CD14-positive monocyte (primary cell): ENCODE data around the gene CFAP206. TPM values are rescaled to one million over a fixed set of nuclear protein-coding genes. Genes with fewer than 3 reads are reported as not detected.

Experiments
- DNase-seq, 3 donors: peaks; one replicate each; pipeline ENCODE4 v3.0.0-alpha.2; 2011 to 2022
- H2AFZ ChIP-seq: 2 replicates; pipeline ENCODE4 v1.6.0; 2012; ENCODE audit warnings: mild to moderate bottlenecking, low read depth, low read length, inconsistent platforms; ENCODE audit not compliant: insufficient read depth, poor library complexity, severe bottlenecking
- H3K27ac ChIP-seq, 2 donors: 1 replicate in 1 of 2; 2 replicates in 1 of 2; pipeline ENCODE4 v1.5.1; 2012 to 2013; ENCODE audit warnings: low read length in 2 of 2, control low read depth in 1 of 2, inconsistent platforms in 1 of 2, low read depth in 1 of 2, mild to moderate bottlenecking in 1 of 2
- H3K27me3 ChIP-seq, 2 donors: one replicate each; pipeline versions ENCODE4 v1.6.0 to v1.6.1; 2011 to 2013; ENCODE audit warnings: low read length in 2 of 2; ENCODE audit not compliant: control insufficient read depth in 2 of 2, insufficient read depth in 2 of 2
- H3K36me3 ChIP-seq, 2 donors: replicated peaks in 1 of 2; 1 replicate in 1 of 2; 2 replicates in 1 of 2; pipeline versions ENCODE4 v1.5.1 to v1.6.1; 2012 to 2013; ENCODE audit warnings: low read length in 2 of 2, control low read depth in 1 of 2, inconsistent platforms in 1 of 2, mild to moderate bottlenecking in 1 of 2; ENCODE audit not compliant: insufficient read depth in 2 of 2, control insufficient read depth in 1 of 2
- H3K4me1 ChIP-seq, 2 donors: 1 replicate in 1 of 2; 2 replicates in 1 of 2; pipeline versions ENCODE4 v1.5.1 to v1.6.1; 2012 to 2013; ENCODE audit warnings: low read length in 2 of 2, control low read depth in 1 of 2, inconsistent platforms in 1 of 2, mild to moderate bottlenecking in 1 of 2, moderate library complexity in 1 of 2; ENCODE audit not compliant: insufficient read depth in 2 of 2, control insufficient read depth in 1 of 2
- H3K4me2 ChIP-seq: replicated peaks from 2 replicates; pipeline ENCODE3; 2012; ENCODE audit warnings: low read length, moderate library complexity, mild to moderate bottlenecking; ENCODE audit not compliant: poor library complexity, severe bottlenecking; ENCODE audit errors: extremely low read depth
- H3K4me3 ChIP-seq, 3 experiments: fragments of 200-600 bp in 1 of 3; sonication (generic) in 1 of 3; replicated peaks in 1 of 3; 1 replicate in 2 of 3; 2 replicates in 1 of 3; pipeline ENCODE4 v1.5.1; 2011 to 2013; ENCODE audit warnings: low read length in 3 of 3, mild to moderate bottlenecking in 3 of 3, control low read depth in 2 of 3, low read depth in 2 of 3, inconsistent platforms in 1 of 3, moderate library complexity in 1 of 3
- H3K79me2 ChIP-seq: 2 replicates; pipeline ENCODE4 v1.6.0; 2012; ENCODE audit warnings: mild to moderate bottlenecking, control low read depth, inconsistent platforms, low read length, moderate library complexity; ENCODE audit not compliant: insufficient read depth
- H3K9ac ChIP-seq: 2 replicates; pipeline ENCODE4 v1.6.0; 2017; ENCODE audit warnings: low read length, mild to moderate bottlenecking; ENCODE audit not compliant: insufficient read depth, poor library complexity, severe bottlenecking
- H3K9me3 ChIP-seq, 2 donors: replicated peaks in 1 of 2; 1 replicate in 1 of 2; 2 replicates in 1 of 2; pipeline versions ENCODE4 v1.5.1 to v1.6.1; 2012 to 2013; ENCODE audit warnings: low read length in 2 of 2, control low read depth in 1 of 2; ENCODE audit not compliant: control insufficient read depth in 1 of 2, insufficient read depth in 1 of 2
- H4K20me1 ChIP-seq: 2 replicates; pipeline ENCODE4 v1.6.0; 2012; ENCODE audit warnings: mild to moderate bottlenecking, low read length, control low read depth, moderate library complexity; ENCODE audit not compliant: insufficient read depth
- H3K27ac Mint-ChIP-seq, 7 donors: one replicate each; pipeline ENCODE4 v1.8.0; 2020; ENCODE audit warnings: mild to moderate bottlenecking in 7 of 7, mixed read lengths in 7 of 7, moderate library complexity in 6 of 7, inconsistent platforms in 2 of 7
- H3K27me3 Mint-ChIP-seq, 3 donors: one replicate each; pipeline ENCODE4 v1.8.0; 2021 to 2022; ENCODE audit warnings: low read depth in 3 of 3, mild to moderate bottlenecking in 3 of 3, mixed read lengths in 3 of 3, moderate library complexity in 3 of 3, inconsistent platforms in 1 of 3
- H3K36me3 Mint-ChIP-seq, 2 donors: one replicate each; pipeline ENCODE4 v1.8.0; 2020; ENCODE audit warnings: mixed read lengths in 2 of 2, inconsistent platforms in 1 of 2, mild to moderate bottlenecking in 1 of 2
- H3K4me1 Mint-ChIP-seq: one replicate; pipeline ENCODE4 v1.8.0; 2020; ENCODE audit warnings: mild to moderate bottlenecking, mixed read lengths
- H3K4me3 Mint-ChIP-seq, 2 donors: one replicate each; pipeline ENCODE4 v1.8.0; 2020; ENCODE audit warnings: mild to moderate bottlenecking in 2 of 2, mixed read lengths in 2 of 2, moderate library complexity in 1 of 2
- H3K9me3 Mint-ChIP-seq, 7 donors: one replicate each; pipeline ENCODE4 v1.8.0; 2020 to 2022; ENCODE audit warnings: mixed read lengths in 7 of 7, mild to moderate bottlenecking in 6 of 7, moderate library complexity in 6 of 7, inconsistent platforms in 2 of 7
- WGBS: methylation state at CpG from one replicate; pipeline ENCODE4 v1.1.5; 2013; ENCODE audit warnings: missing lambda C conversion rate; ENCODE audit not compliant: insufficient coverage; 5-methylcytosine and 5-hydroxymethylcytosine counted together
- intact Hi-C, 2 donors: fragments of 100-400 bp; cut with micrococcal nuclease; formaldehyde crosslinking; loops; one replicate each; pipeline versions ENCODE4 v1.15.0 to v1.15.1; 2023
- polyA plus RNA-seq, 3 donors: library from polyadenylated mRNA; depleted of rRNA in 1 of 3; unstranded in 2 of 3; stranded (reverse) in 1 of 3; fragments of 300-500 nt in 2 of 3; fragments of >200 nt in 1 of 3; fragmentation: Illumina TruSeq in 2 of 3; gene quantifications; 1 replicate in 2 of 3; 2 replicates in 1 of 3; pipeline ENCODE4 v1.2.3, GENCODE V29; 2012 to 2021
- TF ChIP-seq, protein P1 (sequence below): fragments of 200-600 bp; IDR thresholded peaks from one replicate; pipeline ENCODE4 v1.8.0; 2022; ENCODE audit warnings: antibody characterized with exemption, mild to moderate bottlenecking

The CFAP206 gene
- polyA plus RNA-seq, 3 donors = not detected

- no peaks in the 10 kb centered on the region for H3K27me3 ChIP-seq
- H4K20me1 ChIP-seq = no peaks in the 10 kb centered on the region
- intact Hi-C loops = no loop called here
- no peaks in the 10 kb centered on the region for H3K4me1 ChIP-seq
- H3K4me2 ChIP-seq = no peak overlapping the region
- WGBS = no CpG with 5 or more reads among the region's 2 CpGs
- H3K9me3 ChIP-seq = peaks cover 6 to 7% of the 10 kb centered on the region in 2 donors
- Mint-ChIP-seq H3K4me3 (no peak overlapping the region), H3K9me3 (peaks cover 3 to 25% (median 13%) of the 10 kb centered on the region in 7 donors), H3K4me1 (no peaks in the 10 kb centered on the region), H3K36me3 (no peaks in the 10 kb centered on the region), H3K27me3 (peaks cover 0 to 3% (median 0%) of the 10 kb centered on the region in 3 donors), H3K27ac (no peak overlapping the region)
- H3K4me3 ChIP-seq = no peak overlapping the region
- H3K36me3 ChIP-seq = no peaks in the 10 kb centered on the region
- no peak for DNase-seq
- TF ChIP-seq, protein P1, sequence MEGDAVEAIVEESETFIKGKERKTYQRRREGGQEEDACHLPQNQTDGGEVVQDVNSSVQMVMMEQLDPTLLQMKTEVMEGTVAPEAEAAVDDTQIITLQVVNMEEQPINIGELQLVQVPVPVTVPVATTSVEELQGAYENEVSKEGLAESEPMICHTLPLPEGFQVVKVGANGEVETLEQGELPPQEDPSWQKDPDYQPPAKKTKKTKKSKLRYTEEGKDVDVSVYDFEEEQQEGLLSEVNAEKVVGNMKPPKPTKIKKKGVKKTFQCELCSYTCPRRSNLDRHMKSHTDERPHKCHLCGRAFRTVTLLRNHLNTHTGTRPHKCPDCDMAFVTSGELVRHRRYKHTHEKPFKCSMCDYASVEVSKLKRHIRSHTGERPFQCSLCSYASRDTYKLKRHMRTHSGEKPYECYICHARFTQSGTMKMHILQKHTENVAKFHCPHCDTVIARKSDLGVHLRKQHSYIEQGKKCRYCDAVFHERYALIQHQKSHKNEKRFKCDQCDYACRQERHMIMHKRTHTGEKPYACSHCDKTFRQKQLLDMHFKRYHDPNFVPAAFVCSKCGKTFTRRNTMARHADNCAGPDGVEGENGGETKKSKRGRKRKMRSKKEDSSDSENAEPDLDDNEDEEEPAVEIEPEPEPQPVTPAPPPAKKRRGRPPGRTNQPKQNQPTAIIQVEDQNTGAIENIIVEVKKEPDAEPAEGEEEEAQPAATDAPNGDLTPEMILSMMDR = no peak
- H2AFZ ChIP-seq = no peak overlapping the region
- H3K9ac ChIP-seq = no peak overlapping the region
- no peak overlapping the region for H3K27ac ChIP-seq
- H3K79me2 ChIP-seq = no peaks in the 10 kb centered on the region
Measured at GRCh38 chr6:87373377-87373776, 34.4 kb upstream of the CFAP206 start.

- intact Hi-C loops = no loop called here
- TF ChIP-seq, protein P1 = no peak
Measured at GRCh38 chr6:87375315-87375714, 32.5 kb upstream of the CFAP206 start.

More at GRCh38 chr6:87375315-87375714, 32.5 kb upstream of the CFAP206 start:
- H2AFZ ChIP-seq = no peak overlapping the region
- no CpG with 5 or more reads among the region's 2 CpGs for WGBS
- H3K4me1 ChIP-seq = no peaks in the 10 kb centered on the region
- no peaks in the 10 kb centered on the region for H4K20me1 ChIP-seq
- H3K27ac Mint-ChIP-seq = no peak overlapping the region
- H3K9me3 ChIP-seq = no peaks in the 10 kb centered on the region
- H3K4me2 ChIP-seq = no peak overlapping the region
- no peaks in the 10 kb centered on the region for H3K36me3 Mint-ChIP-seq
- no peaks in the 10 kb centered on the region for H3K36me3 ChIP-seq
- no peak overlapping the region for H3K27ac ChIP-seq
- no peaks in the 10 kb centered on the region for H3K27me3 ChIP-seq
- no peak overlapping the region for H3K4me3 ChIP-seq
- H3K4me3 Mint-ChIP-seq = no peak overlapping the region
- peaks cover 7% of the 10 kb centered on the region for H3K4me1 Mint-ChIP-seq
- no peak overlapping the region for H3K9ac ChIP-seq
- no peaks in the 10 kb centered on the region for H3K79me2 ChIP-seq
- peaks cover 0 to 6% (median 3%) of the 10 kb centered on the region in 3 donors for H3K27me3 Mint-ChIP-seq
- no peak for DNase-seq
- peaks cover 0 to 8% (median 3%) of the 10 kb centered on the region in 7 donors for H3K9me3 Mint-ChIP-seq
